IMR-90 (cell line): ENCODE measurements around the gene PRAMEF2. TPM values are rescaled to one million over a fixed set of nuclear protein-coding genes. Genes with fewer than 3 reads are reported as not detected.
"Not testable (repeated sequence)": the region's sequence is repeated elsewhere in the genome, so short reads cannot be mapped to it uniquely, and the experiment has no call there.

Experiments used
- ATAC-seq: fragments of 200-7000 bp; cut with Tn5 transposase; 2 replicates; pipeline ENCODE4 v1.9.1; 2020; ENCODE audit warnings: low read depth, mild to moderate bottlenecking, moderate library complexity
- BruUV-seq: library from RNA; stranded (reverse); fragments of 400-500 nt; replicated peaks from 2 replicates; lab custom pipeline; 2021; lab: Mats Ljungman, UMichigan
- CTCF ChIA-PET: fragments of 300-600 bp; formaldehyde crosslinking; extraction: SDS; loops from one replicate; lab custom pipeline; 2021; ENCODE audit warnings: antibody characterized with exemption; lab: Yijun Ruan, JAX
- POLR2A ChIA-PET: fragments of 300-600 bp; sonication (Branson Sonifier 250); formaldehyde crosslinking; loops from one replicate; lab custom pipeline; 2022; ENCODE audit warnings: antibody characterized with exemption; ENCODE audit not compliant: unreplicated experiment; lab: Charles Lee
- DNase-seq: peaks from one replicate; pipeline ENCODE4 v3.0.0; 2013
- H2AFZ ChIP-seq: replicated peaks from 2 replicates; pipeline ENCODE3; 2013; ENCODE audit warnings: low read length, mild to moderate bottlenecking; ENCODE audit not compliant: poor library complexity
- H2AK5ac ChIP-seq: 2 replicates; pipeline ENCODE4 v1.6.1; 2013; ENCODE audit warnings: low read depth, low read length, inconsistent platforms
- H2AK9ac ChIP-seq: replicated peaks from 2 replicates; pipeline ENCODE3; 2013; ENCODE audit warnings: mild to moderate bottlenecking, low read depth, low read length, moderate library complexity; ENCODE audit not compliant: poor library complexity
- H2BK120ac ChIP-seq: 2 replicates; pipeline ENCODE4 v1.6.1; 2013; ENCODE audit warnings: low read depth, low read length, inconsistent platforms
- H2BK15ac ChIP-seq: 3 replicates; pipeline ENCODE4 v1.6.1; 2013; ENCODE audit warnings: low read depth, low read length, inconsistent platforms
- H2BK20ac ChIP-seq: 2 replicates; pipeline ENCODE4 v1.6.1; 2013; ENCODE audit warnings: low read depth, mild to moderate bottlenecking, inconsistent platforms, low read length, moderate library complexity
- H2BK5ac ChIP-seq: 2 replicates; pipeline ENCODE4 v1.6.1; 2013; ENCODE audit warnings: mild to moderate bottlenecking, low read depth, low read length, inconsistent platforms; ENCODE audit not compliant: poor library complexity, severe bottlenecking
- H3K14ac ChIP-seq: replicated peaks from 2 replicates; pipeline ENCODE4 v1.6.1; 2013; ENCODE audit warnings: low read depth, low read length, inconsistent platforms
- H3K18ac ChIP-seq: 2 replicates; pipeline ENCODE4 v1.6.1; 2013; ENCODE audit warnings: low read depth, low read length, control low read depth
- H3K23ac ChIP-seq: 2 replicates; pipeline ENCODE4 v1.6.1; 2013; ENCODE audit warnings: low read depth, low read length, inconsistent platforms
- H3K27ac ChIP-seq: 2 replicates; pipeline ENCODE4 v1.5.1; 2013; ENCODE audit warnings: mild to moderate bottlenecking, control low read depth, low read length; ENCODE audit not compliant: insufficient read depth
- H3K27me3 ChIP-seq: 2 replicates; pipeline ENCODE4 v1.6.1; 2013; ENCODE audit warnings: low read length; ENCODE audit not compliant: control insufficient read depth, insufficient read depth
- H3K36me3 ChIP-seq: 2 replicates; pipeline ENCODE4 v1.6.1; 2013; ENCODE audit warnings: low read length, mixed read lengths; ENCODE audit not compliant: control insufficient read depth, insufficient read depth
- H3K4ac ChIP-seq: 2 replicates; pipeline ENCODE4 v1.6.1; 2013; ENCODE audit warnings: low read depth, low read length, inconsistent platforms
- H3K4me1 ChIP-seq: 2 replicates; pipeline ENCODE4 v1.6.1; 2013; ENCODE audit warnings: low read length, mixed read lengths; ENCODE audit not compliant: control insufficient read depth, insufficient read depth
- H3K4me2 ChIP-seq: 2 replicates; pipeline ENCODE4 v1.6.1; 2013; ENCODE audit warnings: low read depth, mild to moderate bottlenecking, control low read depth, low read length, moderate library complexity
- H3K4me3 ChIP-seq: 2 replicates; pipeline ENCODE4 v1.5.1; 2013; ENCODE audit warnings: low read depth, mild to moderate bottlenecking, control low read depth, low read length, moderate library complexity; ENCODE audit not compliant: insufficient read depth
- H3K56ac ChIP-seq: 2 replicates; pipeline ENCODE4 v1.6.1; 2013; ENCODE audit warnings: low read length, inconsistent platforms; ENCODE audit not compliant: insufficient read depth; ENCODE audit errors: extremely low read depth
- H3K79me1 ChIP-seq, 2 experiments: 2 replicates each; pipeline ENCODE4 v1.6.1; 2013; ENCODE audit warnings: low read length in 2 of 2, inconsistent platforms in 1 of 2, low read depth in 1 of 2
- H3K9ac ChIP-seq: 2 replicates; pipeline ENCODE4 v1.6.1; 2013; ENCODE audit warnings: low read depth, low read length, control low read depth
- H3K9me1 ChIP-seq: 2 replicates; pipeline ENCODE4 v1.6.1; 2013; ENCODE audit warnings: low read length, inconsistent platforms; ENCODE audit not compliant: insufficient read depth
- H3K9me3 ChIP-seq: 2 replicates; pipeline ENCODE4 v1.6.1; 2013; ENCODE audit warnings: low read length; ENCODE audit not compliant: control insufficient read depth, insufficient read depth
- H4K20me1 ChIP-seq: 2 replicates; pipeline ENCODE4 v1.6.1; 2013; ENCODE audit warnings: low read length, inconsistent platforms; ENCODE audit not compliant: insufficient read depth
- H4K5ac ChIP-seq: 2 replicates; pipeline ENCODE4 v1.6.1; 2013; ENCODE audit warnings: mild to moderate bottlenecking, low read depth, low read length, control low read depth
- H4K8ac ChIP-seq, 2 experiments: 2 replicates each; pipeline ENCODE4 v1.6.1; 2013; ENCODE audit warnings: low read depth in 2 of 2, low read length in 2 of 2, control low read depth in 1 of 2, inconsistent platforms in 1 of 2
- H4K91ac ChIP-seq: 2 replicates; pipeline ENCODE4 v1.6.1; 2013; ENCODE audit warnings: low read depth, low read length, inconsistent platforms; ENCODE audit not compliant: insufficient read depth
- WGBS, 2 experiments: methylation state at CpG; one replicate each; pipeline versions ENCODE4 v1.1.5 to v1.1.7; 2013; ENCODE audit warnings: missing lambda C conversion rate in 2 of 2; ENCODE audit not compliant: insufficient read length in 1 of 2; ENCODE audit errors: extremely low coverage in 2 of 2; 5-methylcytosine and 5-hydroxymethylcytosine counted together
- dilution Hi-C: fragments of 300-500 bp; cut with HindIII; formaldehyde crosslinking; loops from one replicate; pipeline ENCODE4 v1.14.3; 2018; ENCODE audit warnings: low sequenced_read_pairs; ENCODE audit not compliant: unreplicated experiment
- in situ Hi-C: fragments of 300-500 bp; cut with MboI; formaldehyde crosslinking; loops from 3 replicates; pipeline ENCODE4 v1.14.3; 2019; ENCODE audit warnings: low sequenced_read_pairs, inconsistent platforms, mixed read lengths
- intact Hi-C: fragments of 100-400 bp; cut with micrococcal nuclease; formaldehyde crosslinking; loops from 2 replicates; pipeline ENCODE4 v1.10.0; 2022
- polyA plus RNA-seq, 3 experiments: library from polyadenylated mRNA; depleted of rRNA; stranded (reverse); fragments of >200 nt; gene quantifications; 2 replicates each; pipeline ENCODE4 v1.2.3, GENCODE V29; 2012; ENCODE audit warnings: low replicate concordance in 1 of 3
- total RNA-seq: library from RNA; depleted of rRNA; stranded (reverse); fragments of >200 nt; gene quantifications from 2 replicates; pipeline ENCODE4 v1.2.3, GENCODE V29; 2012

The PRAMEF2 gene
- total and polyA plus RNA-seq, 2 of the 4 experiments (the other 2 are of a cell fraction), result not detected

DNA sequence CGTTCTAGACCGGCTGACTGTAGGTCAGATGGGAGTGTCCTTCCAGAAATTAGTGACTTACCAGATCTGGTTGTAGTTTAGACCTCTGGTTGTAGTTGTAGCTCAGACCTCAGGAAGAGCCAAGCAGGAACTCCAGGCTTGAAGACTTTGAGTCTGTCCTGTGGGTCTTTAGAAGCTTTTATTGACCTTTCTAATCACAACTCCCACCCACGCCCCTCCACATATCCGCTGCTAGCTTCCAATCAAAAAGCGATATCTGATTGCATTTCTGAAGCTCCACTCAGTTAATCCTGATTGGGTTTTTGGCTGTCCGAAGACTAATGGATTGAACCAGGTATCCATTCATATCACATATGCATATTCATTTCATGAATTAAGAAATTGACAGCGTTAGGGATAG is 8.3 kb upstream of the PRAMEF2 start, which contains the start of gene HNRNPCL1:
HNRNPCL1 (minus strand) TSS at position 101 of the 400 bp plus-strand sequence. CDS start 431 bp downstream, outside the sequence.
- ATAC-seq, H3K9me1 ChIP-seq, H3K9me3 ChIP-seq, H2AFZ ChIP-seq, H3K4me2 ChIP-seq, H3K79me1 ChIP-seq, intact Hi-C loops, H3K27me3 ChIP-seq, H3K23ac ChIP-seq, H2BK15ac ChIP-seq, dilution Hi-C loops, H3K14ac ChIP-seq, H2BK20ac ChIP-seq, DNase-seq, H2AK9ac ChIP-seq, H2AK5ac ChIP-seq, H4K5ac ChIP-seq, H3K36me3 ChIP-seq, H4K8ac ChIP-seq, BruUV-seq, H3K4me3 ChIP-seq, H3K18ac ChIP-seq, H3K4me1 ChIP-seq, H3K4ac ChIP-seq, H2BK5ac ChIP-seq, H4K20me1 ChIP-seq, H4K91ac ChIP-seq, CTCF ChIA-PET, H3K9ac ChIP-seq, in situ Hi-C loops, H2BK120ac ChIP-seq, H3K27ac ChIP-seq, POLR2A ChIA-PET, H3K56ac ChIP-seq: not testable (repeated sequence)
- 85% methylated on average over 2 of the region's 7 CpGs; no CpG with 5 or more reads in 1 of the 2 experiments for WGBS, 2 experiments
